Endothelial cell of umbilical vein (primary cell): ENCODE results near the gene ADAM17. TPM values are rescaled to one million over a fixed set of nuclear protein-coding genes. Genes with fewer than 3 reads are reported as not detected.

Experiments used
- BruUV-seq: library from RNA; stranded (reverse); fragments of 400-500 nt; replicated peaks from 2 replicates; lab custom pipeline; 2021; lab: Mats Ljungman, UMichigan
- CTCF ChIA-PET: fragments of 300-600, 350-600 bp; sonication (Branson Sonifier 250); formaldehyde crosslinking; loops from one replicate; lab custom pipeline; 2021; ENCODE audit warnings: antibody characterized with exemption, inconsistent platforms; lab: Charles Lee
- POLR2A ChIA-PET: fragments of 300-600, 350-600 bp; sonication (Branson Sonifier 250); formaldehyde crosslinking; loops from one replicate; lab custom pipeline; 2021; ENCODE audit warnings: antibody characterized with exemption, inconsistent platforms; lab: Charles Lee
- DNase-seq: peaks from one replicate; pipeline ENCODE4 v3.0.0-alpha.2; 2011; ENCODE audit warnings: low read depth, low spot score
- FAIRE-seq: peaks from 2 replicates; lab custom pipeline; 2011; peaks lifted over from hg19 to GRCh38; lab: Jason Lieb, UNC
- H2AFZ ChIP-seq: 2 replicates; pipeline ENCODE4 v1.6.0; 2012; ENCODE audit warnings: low read depth, low read length, control low read depth, inconsistent platforms
- H3K27ac ChIP-seq: 2 replicates; pipeline ENCODE4 v1.5.1; 2011; ENCODE audit warnings: low read depth, mild to moderate bottlenecking, control low read depth, low read length, moderate library complexity; ENCODE audit not compliant: insufficient read depth
- H3K27me3 ChIP-seq, 2 experiments: 2 replicates each; pipeline versions ENCODE4 v1.6.0 to v1.6.1; 2011; ENCODE audit warnings: low read length in 2 of 2, mixed read lengths in 1 of 2; ENCODE audit not compliant: control insufficient read depth in 2 of 2, insufficient read depth in 2 of 2
- H3K36me3 ChIP-seq, 2 experiments: 2 replicates in 1 of 2; 3 replicates in 1 of 2; pipeline ENCODE4 v1.5.1; 2011; ENCODE audit warnings: low read length in 2 of 2, mild to moderate bottlenecking in 1 of 2, moderate library complexity in 1 of 2; ENCODE audit not compliant: control insufficient read depth in 2 of 2, insufficient read depth in 2 of 2; ENCODE audit errors: extremely low read depth in 1 of 2
- H3K4me1 ChIP-seq: 3 replicates; pipeline ENCODE4 v1.5.1; 2011; ENCODE audit warnings: mild to moderate bottlenecking, low read length; ENCODE audit not compliant: control insufficient read depth, insufficient read depth; ENCODE audit errors: extremely low read depth
- H3K4me2 ChIP-seq: 2 replicates; pipeline ENCODE4 v1.6.1; 2011; ENCODE audit warnings: low read length, control low read depth, mixed read lengths; ENCODE audit not compliant: insufficient read depth
- H3K4me3 ChIP-seq, 3 experiments: fragments of 200-600 bp in 1 of 3; sonication (generic), shearing (Covaris generic) in 1 of 3; replicated peaks in 1 of 3; 2 replicates each; pipeline ENCODE4 v1.5.1; 2011 to 2016; ENCODE audit warnings: control low read depth in 3 of 3, low read length in 3 of 3, mild to moderate bottlenecking in 2 of 3, inconsistent platforms in 1 of 3, low read depth in 1 of 3, moderate library complexity in 1 of 3; ENCODE audit not compliant: insufficient read depth in 1 of 3
- H3K79me2 ChIP-seq: 2 replicates; pipeline ENCODE4 v1.6.0; 2012; ENCODE audit warnings: low read length, inconsistent platforms; ENCODE audit not compliant: control insufficient read depth, insufficient read depth
- H3K9ac ChIP-seq: replicated peaks from 2 replicates; pipeline ENCODE3; 2011; ENCODE audit warnings: low read length, control low read depth; ENCODE audit not compliant: insufficient read depth; ENCODE audit errors: extremely low read depth
- H3K9me1 ChIP-seq: replicated peaks from 3 replicates; pipeline ENCODE4 v1.6.0; 2011; ENCODE audit warnings: mild to moderate bottlenecking, low read length; ENCODE audit not compliant: control insufficient read depth, insufficient read depth; ENCODE audit errors: extremely low read depth
- H3K9me3 ChIP-seq: replicated peaks from 2 replicates; pipeline ENCODE4 v1.5.1; 2012; ENCODE audit warnings: low read length, inconsistent platforms; ENCODE audit not compliant: control insufficient read depth, insufficient read depth
- H4K20me1 ChIP-seq: replicated peaks from 2 replicates; pipeline ENCODE3; 2011; ENCODE audit warnings: mild to moderate bottlenecking, low read length; ENCODE audit not compliant: control insufficient read depth, insufficient read depth; ENCODE audit errors: extremely low read depth
- CTCF ChIP-seq, 2 donors: IDR thresholded peaks; 1 replicate in 1 of 2; 2 replicates in 1 of 2; pipeline ENCODE4 v1.5.1; 2011; ENCODE audit warnings: low read length in 2 of 2, mild to moderate bottlenecking in 2 of 2, moderate library complexity in 2 of 2, control low read depth in 1 of 2, inconsistent platforms in 1 of 2, low read depth in 1 of 2; ENCODE audit not compliant: insufficient read depth in 1 of 2; ENCODE audit errors: extremely low read depth in 1 of 2
- EZH2 ChIP-seq: IDR thresholded peaks from 2 replicates; pipeline ENCODE4 v1.6.1; 2012; ENCODE audit warnings: borderline replicate concordance, low read depth, mild to moderate bottlenecking, moderate library complexity, low read length, inconsistent platforms; ENCODE audit not compliant: severe bottlenecking
- FOS ChIP-seq: IDR thresholded peaks from 2 replicates; pipeline ENCODE4 v1.6.1; 2011; ENCODE audit warnings: mild to moderate bottlenecking, low read length, moderate library complexity, borderline replicate concordance; ENCODE audit not compliant: insufficient read depth
- GATA2 ChIP-seq: IDR thresholded peaks from 2 replicates; pipeline ENCODE4 v1.7.0; 2011; ENCODE audit warnings: low read depth, mild to moderate bottlenecking, moderate library complexity, mixed read lengths, low read length; ENCODE audit not compliant: insufficient read length, insufficient read depth
- JUN ChIP-seq: IDR thresholded peaks from 2 replicates; pipeline ENCODE4 v1.6.1; 2011; ENCODE audit warnings: borderline replicate concordance, low read depth; ENCODE audit not compliant: insufficient read length, insufficient read depth
- MAX ChIP-seq: IDR thresholded peaks from 2 replicates; pipeline ENCODE4 v1.6.1; 2011; ENCODE audit not compliant: insufficient read depth, insufficient read length
- MYC ChIP-seq: IDR thresholded peaks from one replicate; pipeline ENCODE4 v1.6.1; 2011; ENCODE audit warnings: mild to moderate bottlenecking, low read depth, low read length
- POLR2A ChIP-seq: IDR thresholded peaks from 2 replicates; pipeline ENCODE4 v1.6.1; 2012; ENCODE audit warnings: low read depth, mild to moderate bottlenecking, control low read depth, low read length
- POLR2AphosphoS5 ChIP-seq: IDR thresholded peaks from 2 replicates; pipeline ENCODE4 v1.6.1; 2012; ENCODE audit warnings: low read depth, mild to moderate bottlenecking, control low read depth, low read length, moderate library complexity; ENCODE audit not compliant: insufficient read depth
- dilution Hi-C: fragments of 300-500 bp; cut with MboI; formaldehyde crosslinking; loops from one replicate; pipeline ENCODE4 v1.15.0; 2019; ENCODE audit warnings: low sequenced_read_pairs; ENCODE audit not compliant: extremely low pct_ligation_motif_present
- intact Hi-C: fragments of 100-400 bp; cut with micrococcal nuclease; formaldehyde crosslinking; loops from one replicate; pipeline ENCODE4 v1.10.0; 2022
- polyA plus RNA-seq, 4 experiments: library from polyadenylated mRNA; depleted of rRNA in 3 of 4; stranded (reverse) in 3 of 4; unstranded in 1 of 4; fragments of >200 nt; gene quantifications; 2 replicates each; pipeline versions ENCODE4 v1.2.1 to v1.2.3, GENCODE V29; 2011 to 2012; ENCODE audit warnings: missing spikeins in 1 of 4
- total RNA-seq: library from RNA; stranded (reverse); gene quantifications from 2 replicates; pipeline ENCODE4 v1.2.3, GENCODE V29; 2021

ADAM17 gene
- total and polyA plus RNA-seq, 2 donors (not counting 3 experiments of a cell fraction or from before 2014, with no cell fraction given): 10.6 to 57.1 TPM

GRCh38 chr2:9473308-9473984 is 82.2 kb downstream of the ADAM17 start:
- TF ChIP-seq EZH2 (no peak), POLR2AphosphoS5 (no peak), GATA2 (no peak), CTCF (IDR thresholded peaks at IDR 0.05; ENCODE audit: extremely low read depth in 1 of 2, insufficient read depth in 1 of 2, low read depth in 1 of 2, low read length in 2 of 2) (no peak), FOS (no peak), MYC (no peak), POLR2A (no peak), JUN (no peak), MAX (no peak)
- ChIA-PET CTCF (interaction anchor here (1.2 to 2.3 kb wide), 2 partner anchors 9 to 32 kb away, joined by 5 to 7 read pairs; no protein-coding TSS in a partner anchor), POLR2A (no interaction called here)
- TSS peak; percentile 15 for BruUV-seq
- Histone ChIP-seq H3K4me2 (peak overlapping the region; percentile 68), H2AFZ (peak overlapping the region; percentile 81), H3K79me2 (peaks cover 13% of the 10 kb centered on the region), H3K36me3 (no peaks in the 10 kb centered on the region), H3K9me3 (no peaks in the 10 kb centered on the region), H3K4me3 (peak overlapping the region in 2 of 3 experiments; percentile 73 to 86), H3K4me1 (peaks cover 7% of the 10 kb centered on the region), H3K9me1 (no peaks in the 10 kb centered on the region), H4K20me1 (no peaks in the 10 kb centered on the region), H3K27ac (no peak overlapping the region), H3K27me3 (no peaks in the 10 kb centered on the region), H3K9ac (no peak overlapping the region)
- intact Hi-C loops: loop anchor here (5.0 kb wide), 1 partner anchor 331 kb away; no protein-coding TSS in a partner anchor
- DNase-seq (no peak), FAIRE-seq (no peak)
- dilution Hi-C loops: no loop called here
